Uterus (tissue), 4 donors: ENCODE data around the gene ZNF805. TPM values are rescaled to one million over a fixed set of nuclear protein-coding genes. Genes with fewer than 3 reads are reported as not detected.

Experiments used
- DNase-seq, 2 donors: peaks; one replicate each; pipeline ENCODE4 v3.0.0-alpha.2; 2019 to 2020
- H3K27ac ChIP-seq, 2 donors: fragments of 200-600 bp; sonication (generic); 1 replicate in 1 of 2; 2 replicates in 1 of 2; pipeline ENCODE4 v1.5.1; 2016 to 2018
- H3K27me3 ChIP-seq, 2 donors: fragments of 200-600 bp; sonication (generic); one replicate each; pipeline ENCODE4 v1.5.1; 2018 to 2019; ENCODE audit warnings: control low read depth in 1 of 2
- H3K36me3 ChIP-seq, 2 donors: fragments of 200-600 bp; sonication (generic); one replicate each; pipeline ENCODE4 v1.5.1; 2019; ENCODE audit warnings: control low read depth in 1 of 2
- H3K4me1 ChIP-seq, 2 donors: fragments of 200-600 bp; sonication (generic); one replicate each; pipeline ENCODE4 v1.5.1; 2018 to 2019; ENCODE audit warnings: control low read depth in 1 of 2
- H3K4me3 ChIP-seq, 2 donors: fragments of 200-600 bp; sonication (generic); 1 replicate in 1 of 2; 2 replicates in 1 of 2; pipeline ENCODE4 v1.5.1; 2018 to 2019; ENCODE audit warnings: mild to moderate bottlenecking in 1 of 2
- H3K9me3 ChIP-seq, 2 donors: fragments of 200-600 bp; sonication (generic); one replicate each; pipeline ENCODE4 v1.5.1; 2019; ENCODE audit warnings: control low read depth in 1 of 2
- POLR2A ChIP-seq, 2 donors: fragments of 450-650 bp; IDR thresholded peaks; one replicate each; pipeline ENCODE4 v1.6.1; 2016; ENCODE audit warnings: antibody characterized with exemption in 2 of 2, mild to moderate bottlenecking in 1 of 2, moderate library complexity in 1 of 2
- intact Hi-C: fragments of 100-400 bp; cut with DNase I; formaldehyde crosslinking; loops from one replicate; pipeline ENCODE4 v1.15.1; 2023; ENCODE audit warnings: low total_unique reads
- total RNA-seq, 4 donors: library from RNA; depleted of rRNA in 3 of 4; stranded (reverse); fragments of >200 nt in 3 of 4; gene quantifications; one replicate each; pipeline versions ENCODE4 v1.1.0 to v1.2.4, GENCODE V29; 2014 to 2023
- TF ChIP-seq, protein P1 (sequence below), 4 experiments: fragments of 200-600 bp in 2 of 4; fragments of 450-650 bp in 2 of 4; sonication (generic) in 2 of 4; IDR thresholded peaks; one replicate each; pipeline ENCODE4 v1.5.1; 2016 to 2019; ENCODE audit warnings: antibody characterized with exemption in 4 of 4, mild to moderate bottlenecking in 2 of 4, moderate library complexity in 1 of 4
- donor health status: DM: yes; HTN: yes; CAD: no.

The ZNF805 gene
- total RNA-seq, 4 donors from 2014 or later, result 2.1 to 65.3 (median 18.9) TPM

DNA sequence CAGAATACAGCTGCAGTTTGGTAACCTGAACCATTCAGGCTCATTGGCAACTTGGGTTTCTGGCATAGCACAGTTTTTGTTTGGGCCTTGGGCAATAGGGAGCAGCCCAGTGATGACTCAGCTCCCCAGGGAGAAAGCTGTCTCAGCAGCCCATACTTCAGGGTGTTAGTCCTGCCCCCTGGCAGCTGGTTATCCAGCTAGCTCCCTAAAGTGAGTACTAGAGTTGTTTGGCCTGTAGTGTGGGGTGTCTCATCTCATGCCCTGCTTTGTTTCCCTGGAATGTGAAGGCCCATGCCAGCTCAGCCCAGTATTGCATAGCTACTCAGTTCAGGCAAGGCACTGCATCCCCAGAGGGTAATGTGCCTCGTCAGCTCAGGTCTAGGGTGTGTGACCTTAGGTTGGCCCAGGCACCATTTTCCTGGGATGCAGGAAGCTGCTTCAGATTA, 61.6 kb downstream of the ZNF805 start:
- Histone ChIP-seq H3K9me3 (peaks cover 0 to 41% of the 10 kb centered on the region in 2 donors), H3K27ac (no peak overlapping the region), H3K4me1 (no peaks in the 10 kb centered on the region), H3K27me3 (no peaks in the 10 kb centered on the region), H3K36me3 (no peaks in the 10 kb centered on the region), H3K4me3 (no peak overlapping the region)
- no peak for TF ChIP-seq POLR2A (IDR thresholded peaks at IDR 0.05)
- TF ChIP-seq, protein P1, sequence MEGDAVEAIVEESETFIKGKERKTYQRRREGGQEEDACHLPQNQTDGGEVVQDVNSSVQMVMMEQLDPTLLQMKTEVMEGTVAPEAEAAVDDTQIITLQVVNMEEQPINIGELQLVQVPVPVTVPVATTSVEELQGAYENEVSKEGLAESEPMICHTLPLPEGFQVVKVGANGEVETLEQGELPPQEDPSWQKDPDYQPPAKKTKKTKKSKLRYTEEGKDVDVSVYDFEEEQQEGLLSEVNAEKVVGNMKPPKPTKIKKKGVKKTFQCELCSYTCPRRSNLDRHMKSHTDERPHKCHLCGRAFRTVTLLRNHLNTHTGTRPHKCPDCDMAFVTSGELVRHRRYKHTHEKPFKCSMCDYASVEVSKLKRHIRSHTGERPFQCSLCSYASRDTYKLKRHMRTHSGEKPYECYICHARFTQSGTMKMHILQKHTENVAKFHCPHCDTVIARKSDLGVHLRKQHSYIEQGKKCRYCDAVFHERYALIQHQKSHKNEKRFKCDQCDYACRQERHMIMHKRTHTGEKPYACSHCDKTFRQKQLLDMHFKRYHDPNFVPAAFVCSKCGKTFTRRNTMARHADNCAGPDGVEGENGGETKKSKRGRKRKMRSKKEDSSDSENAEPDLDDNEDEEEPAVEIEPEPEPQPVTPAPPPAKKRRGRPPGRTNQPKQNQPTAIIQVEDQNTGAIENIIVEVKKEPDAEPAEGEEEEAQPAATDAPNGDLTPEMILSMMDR (IDR thresholded peaks at IDR 0.05), result no peak
- intact Hi-C loops, result no loop called here
- DNase-seq, result no peak

DNA sequence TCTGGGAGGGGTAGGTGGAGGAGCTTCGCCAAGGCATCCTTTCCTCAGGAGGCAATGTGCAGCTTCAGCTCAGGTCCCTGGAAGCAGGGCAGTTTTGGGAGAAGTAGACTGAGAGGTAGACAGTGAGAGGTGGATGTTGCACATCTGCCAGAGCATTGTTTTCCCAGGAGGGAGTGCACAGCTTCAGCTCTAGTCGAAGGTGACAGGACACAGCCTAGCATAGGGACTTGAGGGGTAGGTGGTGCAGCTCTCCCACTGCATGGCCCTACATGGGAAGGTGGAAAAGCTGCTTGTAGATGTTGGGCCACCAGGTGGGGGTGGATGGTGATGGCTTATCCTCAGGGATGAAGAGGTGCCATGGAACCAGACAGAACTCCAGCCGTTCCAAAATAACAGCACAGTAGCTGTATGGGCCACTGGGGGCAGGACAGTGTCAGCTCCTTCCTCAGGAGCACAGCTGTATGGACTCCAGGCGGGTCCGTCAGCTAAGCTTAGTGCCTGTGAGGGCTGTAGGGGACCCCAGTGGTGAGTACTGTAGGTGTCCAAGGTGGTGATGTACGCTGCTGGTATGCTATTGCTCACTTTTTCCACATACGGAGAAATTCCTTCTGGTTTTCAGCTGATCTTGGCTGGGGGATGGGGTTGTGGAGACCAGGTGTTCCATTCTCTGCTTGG, 62.4 kb downstream of the ZNF805 start:
- no peak for DNase-seq
- Histone ChIP-seq H3K27ac (no peak overlapping the region), H3K9me3 (peaks cover 0 to 41% of the 10 kb centered on the region in 2 donors), H3K36me3 (no peaks in the 10 kb centered on the region), H3K4me1 (no peaks in the 10 kb centered on the region), H3K27me3 (no peaks in the 10 kb centered on the region), H3K4me3 (no peak overlapping the region)
- intact Hi-C loops, result no loop called here
- TF ChIP-seq, protein P1 (IDR thresholded peaks at IDR 0.05), result no peak
- no peak for TF ChIP-seq POLR2A (IDR thresholded peaks at IDR 0.05)

Other genes starting within 250 kb of the ZNF805 start
- gene USP29, start 120.6 kb upstream of the ZNF805 start, total RNA-seq, result under 1 TPM in 1 of 4 donors, not detected in 3; 0.21 TPM
- not detected for gene ZIM3, start 95.4 kb upstream of the ZNF805 start, total RNA-seq
- gene DUXA, start 73.1 kb upstream of the ZNF805 start, total RNA-seq, result not detected
- gene ZNF264, start 49.1 kb upstream of the ZNF805 start, total RNA-seq, result 100 to 1,000 TPM in 1 of 4 donors, 10 to 100 TPM in 3; 16.8 to 109 (median 44.0) TPM
- 1 to 10 TPM in 1 of 4 donors, not detected in 3; 1.5 TPM for gene AURKC, start 9.6 kb upstream of the ZNF805 start, total RNA-seq
- gene ZNF460, start 39.9 kb downstream of the ZNF805 start, total RNA-seq, result 100 to 1,000 TPM in 1 of 4 donors, 10 to 100 TPM in 3; 43.2 to 204 (median 68.7) TPM
- 10 to 100 TPM in 2 of 4 donors, 1 to 10 TPM in 2; 5.9 to 31.2 (median 10.2) TPM for gene ZNF543, start 79.8 kb downstream of the ZNF805 start, total RNA-seq
- gene ZNF304, start 110.6 kb downstream of the ZNF805 start, total RNA-seq, result 10 to 100 TPM in 2 of 4 donors, 1 to 10 TPM in 2; 4.1 to 25.0 (median 8.3) TPM
- 10 to 100 TPM in 2 of 4 donors, 1 to 10 TPM in 1, not detected in 1; 2.0 to 21.0 (median 10.6) TPM for gene TRAPPC2B, start 122.9 kb downstream of the ZNF805 start, total RNA-seq
- 1 to 10 TPM in 2 of 4 donors, not detected in 2; 2.1 to 5.7 TPM for gene ZNF547, start 122.9 kb downstream of the ZNF805 start, total RNA-seq
- gene ZNF548, start 149.2 kb downstream of the ZNF805 start, total RNA-seq, result 10 to 100 TPM; 12.6 to 77.9 (median 53.1) TPM
- gene ZNF17, start 170.5 kb downstream of the ZNF805 start, total RNA-seq, result 10 to 100 TPM; 14.9 to 41.6 (median 18.9) TPM
- gene ZNF749, start 194.7 kb downstream of the ZNF805 start, total RNA-seq, result 10 to 100 TPM in 3 of 4 donors, under 1 TPM in 1; 0.88 to 31.1 (median 11.6) TPM
- 1 to 10 TPM in 2 of 4 donors, under 1 TPM in 1, not detected in 1; under 0.01 to 2.2 (median 2.0) TPM for gene VN1R1, start 216.5 kb downstream of the ZNF805 start, total RNA-seq
- gene ZNF772, start 236.9 kb downstream of the ZNF805 start, total RNA-seq, result 10 to 100 TPM in 3 of 4 donors, 1 to 10 TPM in 1; 7.2 to 48.0 (median 12.6) TPM
- 10 to 100 TPM in 3 of 4 donors, 1 to 10 TPM in 1; 2.6 to 69.4 (median 16.9) TPM for gene ZNF419, start 247.1 kb downstream of the ZNF805 start, total RNA-seq